ENCODE data around the gene C2orf92.

Gene C2orf92

DNA sequence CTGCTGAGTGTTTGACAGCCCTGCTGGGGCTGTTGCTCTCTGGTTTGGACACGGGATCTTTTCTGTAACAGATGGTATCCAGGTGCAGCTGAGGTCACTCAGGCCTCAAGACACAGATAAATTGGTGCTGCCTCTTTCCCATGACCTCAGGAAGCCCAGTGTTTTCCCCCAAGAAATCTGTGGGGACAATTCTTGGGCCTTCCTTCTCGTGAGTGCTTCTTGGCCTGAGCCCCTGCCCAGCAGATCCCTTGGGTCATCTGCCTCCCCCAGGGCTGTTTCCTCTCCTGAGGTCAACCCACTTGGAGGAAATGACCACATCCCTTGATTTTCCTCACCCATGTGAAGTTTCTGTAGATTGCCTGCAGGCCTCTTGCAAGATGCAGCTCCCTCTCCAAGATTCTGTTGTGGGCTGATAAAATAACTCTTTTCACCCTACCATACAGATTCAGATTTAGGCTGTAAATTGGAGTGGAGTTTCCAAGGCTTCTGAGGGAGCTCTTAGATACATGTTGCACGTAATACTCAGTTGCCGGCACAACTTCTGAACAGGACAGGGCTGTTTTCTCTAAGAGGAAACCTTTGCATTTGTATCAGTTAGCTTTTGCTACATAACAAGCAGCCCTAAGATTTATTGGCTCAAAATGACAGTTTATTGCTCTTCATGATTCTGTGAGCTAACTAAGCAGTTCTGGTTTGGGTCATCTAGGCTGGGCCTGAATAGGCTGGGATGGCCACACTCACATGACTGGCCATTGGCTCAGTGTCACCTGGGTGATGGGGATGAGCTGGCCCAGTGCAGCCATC lies 57.0 kb downstream of the C2orf92 start:
- no peak for DNase-seq (ENCODE audit: low read depth in 1 of 2, low spot score in 1 of 2)

DNA sequence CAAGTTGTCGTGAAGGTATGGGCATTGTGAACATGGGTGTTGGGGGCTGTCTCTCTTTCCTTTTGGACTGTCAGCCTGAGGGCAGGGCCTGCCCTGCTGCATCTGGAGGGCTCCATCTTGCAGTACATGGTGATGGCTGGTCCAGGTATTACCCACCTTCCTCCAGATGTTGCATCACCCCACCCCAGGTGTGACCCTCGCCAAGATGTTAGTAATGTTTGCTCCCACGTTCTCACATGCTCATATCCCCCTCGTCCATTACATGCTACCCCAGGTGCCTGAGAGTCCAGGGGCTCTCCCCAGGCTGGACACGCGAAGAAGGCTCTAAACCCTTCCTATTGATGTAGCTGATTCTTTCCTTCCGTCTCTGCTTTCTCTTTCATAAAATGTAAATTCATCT lies 57.8 kb downstream of the C2orf92 start:
- no peak for DNase-seq (ENCODE audit: low read depth in 1 of 2, low spot score in 1 of 2)

DNA sequence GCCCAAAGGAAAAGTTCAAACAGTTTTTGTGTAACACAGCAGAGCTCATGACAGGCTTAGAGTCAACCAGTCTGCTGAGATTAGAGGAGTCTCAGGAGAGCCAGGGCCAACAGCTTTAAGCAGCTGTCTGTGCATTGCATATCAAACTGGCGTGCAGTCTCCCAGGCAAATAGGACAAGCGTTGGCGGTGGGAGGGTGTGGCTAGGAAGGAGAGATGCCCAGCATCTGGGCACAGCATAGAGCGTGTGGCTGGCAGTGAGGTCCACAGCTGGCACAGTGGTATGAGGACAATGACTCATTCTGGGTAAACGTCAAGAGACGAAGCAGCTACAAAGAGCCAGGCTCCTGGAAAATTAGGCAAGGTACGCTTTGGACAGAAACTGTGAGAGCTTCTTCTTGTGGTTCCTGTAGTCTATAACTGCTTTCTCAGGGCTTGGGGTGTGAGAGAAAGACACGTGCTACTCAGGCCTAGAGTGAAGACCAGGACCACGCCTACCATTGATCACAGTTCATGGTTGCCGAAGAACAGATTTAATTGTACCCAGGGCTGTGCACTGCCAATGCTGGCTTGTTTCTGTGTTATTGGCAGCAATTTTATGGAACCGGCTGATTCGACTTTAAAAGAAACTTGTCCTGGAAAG lies 58.7 kb downstream of the C2orf92 start:
- no peak for DNase-seq (ENCODE audit: low read depth in 1 of 2, low spot score in 1 of 2)

- DNase-seq (ENCODE audit: low read depth in 1 of 2, low spot score in 1 of 2), result no peak
These were observed 60.7 kb downstream of the C2orf92 start for GRCh38 chr2:97730245-97730644.

- no peak for DNase-seq (ENCODE audit: low read depth in 1 of 2, low spot score in 1 of 2)
These were observed 61.9 kb downstream of the C2orf92 start for GRCh38 chr2:97731274-97732020.

- no peak for DNase-seq (ENCODE audit: low read depth in 1 of 2, low spot score in 1 of 2)
These were observed 63.2 kb downstream of the C2orf92 start for GRCh38 chr2:97732436-97733340.

DNA sequence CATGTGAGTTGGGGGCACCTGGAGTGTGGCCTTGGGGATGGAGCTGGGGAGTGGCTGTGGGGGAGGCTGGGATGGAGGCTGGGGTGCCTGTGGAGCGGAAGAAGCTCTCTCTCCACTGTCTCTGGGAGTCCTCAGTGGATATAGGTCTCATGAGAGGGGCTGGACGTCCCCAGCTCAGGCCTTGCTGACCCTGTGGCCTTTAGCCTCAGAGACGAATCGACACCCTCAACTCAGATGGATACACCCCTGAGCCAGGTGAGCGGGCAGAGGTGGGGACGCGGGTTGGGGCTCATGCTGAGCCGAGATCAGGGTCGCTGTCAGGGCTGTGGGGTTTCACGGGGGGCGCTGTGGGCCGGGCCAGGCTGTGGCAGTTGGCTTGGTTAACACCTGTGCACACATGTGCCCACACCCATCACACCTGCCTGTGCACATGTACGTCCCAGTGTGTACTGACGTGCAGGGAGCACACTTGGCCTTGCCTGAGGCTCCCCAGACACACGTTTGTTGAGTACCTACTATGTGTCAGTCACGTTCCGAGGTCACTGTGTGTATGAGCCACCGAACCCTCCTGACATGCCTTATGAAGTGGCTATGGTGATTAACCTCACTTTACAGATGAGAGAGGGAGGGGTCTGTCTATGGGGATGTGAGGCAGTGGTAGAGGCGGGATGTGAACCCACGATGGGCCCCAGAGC lies 64.0 kb downstream of the C2orf92 start:
- DNase-seq (ENCODE audit: low read depth in 1 of 2, low spot score in 1 of 2), result no peak

DNA sequence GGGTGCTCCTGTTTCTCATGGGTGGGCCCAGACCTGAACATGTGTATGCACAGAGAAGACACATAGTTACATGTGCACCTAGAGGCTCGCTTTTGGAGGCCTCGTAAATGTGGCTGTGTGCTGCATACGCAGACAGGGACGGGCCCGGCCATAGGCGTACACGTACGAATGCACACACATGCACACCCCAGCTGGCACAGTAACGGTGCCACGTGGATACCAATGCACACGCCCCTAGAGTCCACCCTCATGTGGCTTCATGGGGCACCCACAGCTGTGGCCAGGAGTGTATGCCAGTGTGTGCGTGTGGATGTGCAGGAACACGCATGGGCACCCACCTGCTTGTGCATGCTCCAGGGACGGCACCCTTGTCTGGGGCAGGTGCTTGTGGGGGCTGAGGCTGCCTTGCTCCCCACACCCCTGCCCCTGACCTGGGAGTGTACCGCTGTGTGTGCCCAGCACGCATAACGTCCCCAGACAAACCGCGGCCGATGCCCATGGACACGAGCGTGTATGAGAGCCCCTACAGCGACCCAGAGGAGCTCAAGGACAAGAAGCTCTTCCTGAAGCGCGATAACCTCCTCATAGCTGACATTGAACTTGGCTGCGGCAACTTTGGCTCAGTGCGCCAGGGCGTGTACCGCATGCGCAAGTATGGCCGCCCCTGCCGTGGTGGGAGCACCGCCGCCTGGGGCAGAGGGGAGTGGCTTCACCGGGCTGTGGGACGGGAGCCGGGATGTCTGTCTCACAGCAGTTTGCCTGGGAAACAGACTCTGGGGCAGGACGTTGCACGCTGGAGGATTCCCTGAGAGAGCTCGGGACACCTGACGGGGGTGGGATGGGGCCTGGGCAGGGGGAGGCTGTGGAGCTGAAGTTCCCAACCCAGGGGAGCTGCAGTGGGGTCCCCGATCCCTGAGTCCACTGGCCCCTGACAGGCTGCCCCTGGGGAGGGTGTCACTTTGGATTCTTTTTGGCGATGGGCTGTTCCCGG lies 64.8 kb downstream of the C2orf92 start:
- no peak for DNase-seq (ENCODE audit: low read depth in 1 of 2, low spot score in 1 of 2)

DNA sequence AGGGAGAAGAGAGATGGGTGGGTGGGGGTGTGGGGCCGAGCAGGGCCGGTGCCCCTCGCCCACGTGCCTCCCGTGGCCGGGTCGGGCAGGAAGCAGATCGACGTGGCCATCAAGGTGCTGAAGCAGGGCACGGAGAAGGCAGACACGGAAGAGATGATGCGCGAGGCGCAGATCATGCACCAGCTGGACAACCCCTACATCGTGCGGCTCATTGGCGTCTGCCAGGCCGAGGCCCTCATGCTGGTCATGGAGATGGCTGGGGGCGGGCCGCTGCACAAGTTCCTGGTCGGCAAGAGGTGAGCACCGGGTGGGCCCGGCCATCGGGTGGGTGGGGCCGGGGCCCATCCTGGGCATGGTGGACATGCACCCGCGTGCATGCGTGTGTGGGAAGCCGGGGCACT lies 65.6 kb downstream of the C2orf92 start:
- DNase-seq (ENCODE audit: low read depth in 1 of 2, low spot score in 1 of 2), result no peak

DNA sequence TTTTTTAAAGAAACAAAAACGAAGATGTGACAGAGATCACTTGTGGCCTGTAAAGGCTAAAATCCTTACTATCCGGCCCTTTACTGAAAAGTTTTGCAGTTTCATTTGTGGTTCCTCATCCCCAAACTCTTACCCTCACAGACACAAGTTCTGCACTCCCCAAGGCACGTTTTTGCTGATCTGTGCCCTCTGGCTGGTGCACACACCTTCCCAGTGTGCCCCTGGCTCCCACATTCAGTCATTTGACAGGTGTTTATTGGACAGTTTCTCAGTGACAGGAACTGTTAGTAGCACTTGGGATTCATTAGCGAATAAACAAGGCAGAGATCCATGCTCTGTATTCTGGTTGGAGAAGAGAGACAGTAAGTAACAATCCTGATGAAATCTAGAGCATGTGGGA lies 66.7 kb downstream of the C2orf92 start:
- no peak for DNase-seq (ENCODE audit: low read depth in 1 of 2, low spot score in 1 of 2)

DNA sequence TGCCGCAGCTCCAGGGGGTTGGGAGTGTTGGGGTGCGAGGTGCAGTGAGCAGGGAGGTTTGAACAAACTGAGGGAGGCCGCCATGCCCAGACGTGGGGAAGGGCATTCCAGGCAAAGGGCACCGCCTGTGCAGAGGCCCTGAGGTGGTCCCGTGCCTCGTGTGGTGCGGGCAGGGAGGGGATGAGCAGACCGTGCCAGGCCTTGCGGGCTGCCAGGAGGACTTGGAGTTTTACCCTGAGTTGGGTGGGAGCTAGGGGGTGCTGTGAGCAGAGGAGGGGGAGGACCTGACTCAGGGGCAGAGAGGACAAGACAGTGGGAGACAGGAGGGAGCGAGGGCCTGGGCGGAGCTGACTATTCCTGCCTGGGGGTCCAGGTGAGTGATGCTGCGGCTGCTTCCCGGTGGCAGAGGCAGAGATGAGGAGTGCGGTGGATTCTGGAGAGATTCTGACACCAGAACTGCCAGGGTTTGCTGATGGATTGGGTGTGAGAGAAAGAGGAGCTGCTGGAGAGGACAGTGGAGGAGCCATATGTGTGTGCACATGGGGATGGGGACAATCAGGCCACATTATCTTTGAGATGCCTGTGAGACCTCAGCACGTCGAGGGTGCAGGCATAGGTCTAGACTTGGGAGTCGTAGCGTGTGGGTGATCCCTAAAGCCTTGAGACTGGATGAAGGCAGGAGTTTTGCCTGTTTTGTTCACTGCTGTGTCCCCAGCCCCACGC lies 67.3 kb downstream of the C2orf92 start:
- no peak for DNase-seq (ENCODE audit: low read depth in 1 of 2, low spot score in 1 of 2)

- no peak for DNase-seq (ENCODE audit: low read depth in 1 of 2, low spot score in 1 of 2)
These were observed 68.1 kb downstream of the C2orf92 start for GRCh38 chr2:97737421-97738178.

DNA sequence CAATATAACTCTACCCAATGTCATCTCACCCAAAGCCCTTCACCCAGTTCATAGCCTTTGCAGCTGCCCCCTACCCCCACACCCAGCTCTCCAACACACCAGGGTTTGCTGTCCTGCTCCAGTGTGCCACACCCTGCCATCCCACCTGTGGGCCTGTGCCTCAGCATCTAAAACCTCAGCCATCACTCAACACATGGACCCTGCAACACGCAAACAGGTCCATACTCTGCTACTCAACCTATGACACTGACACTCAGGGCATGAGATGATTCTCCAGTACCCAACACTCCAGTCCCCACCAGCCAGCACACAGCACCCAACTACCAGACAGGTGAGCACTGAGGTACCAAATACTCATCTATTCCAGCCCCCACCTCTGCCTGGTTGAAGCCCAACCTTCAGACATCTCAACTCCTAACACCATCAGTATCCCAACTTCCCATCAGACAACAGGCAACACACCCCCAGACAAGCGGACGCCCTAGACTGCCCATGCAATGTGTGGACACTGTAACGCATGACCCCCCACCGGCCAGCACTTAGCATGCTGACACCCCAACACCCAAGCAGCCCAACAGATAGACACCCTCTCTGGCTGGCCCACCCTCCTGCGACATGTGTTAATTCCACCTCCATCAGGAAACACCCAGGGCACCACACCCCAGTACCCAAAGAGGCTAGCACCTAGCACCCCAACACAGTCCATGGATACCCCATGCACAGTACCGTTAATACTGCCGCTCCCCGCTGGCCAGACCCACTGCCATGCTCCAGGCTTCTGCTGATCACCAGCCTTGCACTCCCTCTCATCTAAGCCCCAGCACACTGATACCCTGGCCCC lies 68.9 kb downstream of the C2orf92 start:
- DNase-seq (ENCODE audit: low read depth in 1 of 2, low spot score in 1 of 2), result no peak

DNA sequence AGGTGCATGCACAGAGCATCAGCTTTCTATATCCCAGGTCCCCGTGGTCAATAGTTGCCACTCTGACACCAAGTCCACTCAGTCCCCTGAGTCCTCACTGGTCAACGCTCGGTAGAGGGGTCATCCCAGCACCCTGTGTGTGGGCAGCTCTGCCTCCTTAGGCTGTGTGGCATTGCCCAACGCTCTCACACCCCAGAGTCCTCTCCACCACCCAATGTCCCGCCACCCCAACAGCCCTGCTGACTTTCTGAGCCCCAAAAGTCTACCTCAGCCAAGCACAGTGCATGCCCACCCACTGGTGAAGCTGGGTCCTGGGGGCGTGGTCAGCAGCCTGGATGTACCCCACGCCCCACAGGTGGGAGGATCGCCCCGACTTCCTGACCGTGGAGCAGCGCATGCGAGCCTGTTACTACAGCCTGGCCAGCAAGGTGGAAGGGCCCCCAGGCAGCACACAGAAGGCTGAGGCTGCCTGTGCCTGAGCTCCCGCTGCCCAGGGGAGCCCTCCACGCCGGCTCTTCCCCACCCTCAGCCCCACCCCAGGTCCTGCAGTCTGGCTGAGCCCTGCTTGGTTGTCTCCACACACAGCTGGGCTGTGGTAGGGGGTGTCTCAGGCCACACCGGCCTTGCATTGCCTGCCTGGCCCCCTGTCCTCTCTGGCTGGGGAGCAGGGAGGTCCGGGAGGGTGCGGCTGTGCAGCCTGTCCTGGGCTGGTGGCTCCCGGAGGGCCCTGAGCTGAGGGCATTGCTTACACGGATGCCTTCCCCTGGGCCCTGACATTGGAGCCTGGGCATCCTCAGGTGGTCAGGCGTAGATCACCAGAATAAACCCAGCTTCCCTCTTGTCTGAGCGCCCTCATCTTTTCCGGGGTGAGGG lies 69.7 kb downstream of the C2orf92 start:
- no peak for DNase-seq (ENCODE audit: low read depth in 1 of 2, low spot score in 1 of 2)

GRCh38 chr2:97739893-97740245 lies 70.4 kb downstream of the C2orf92 start:
- no peak for DNase-seq (ENCODE audit: low read depth in 1 of 2, low spot score in 1 of 2)

DNA sequence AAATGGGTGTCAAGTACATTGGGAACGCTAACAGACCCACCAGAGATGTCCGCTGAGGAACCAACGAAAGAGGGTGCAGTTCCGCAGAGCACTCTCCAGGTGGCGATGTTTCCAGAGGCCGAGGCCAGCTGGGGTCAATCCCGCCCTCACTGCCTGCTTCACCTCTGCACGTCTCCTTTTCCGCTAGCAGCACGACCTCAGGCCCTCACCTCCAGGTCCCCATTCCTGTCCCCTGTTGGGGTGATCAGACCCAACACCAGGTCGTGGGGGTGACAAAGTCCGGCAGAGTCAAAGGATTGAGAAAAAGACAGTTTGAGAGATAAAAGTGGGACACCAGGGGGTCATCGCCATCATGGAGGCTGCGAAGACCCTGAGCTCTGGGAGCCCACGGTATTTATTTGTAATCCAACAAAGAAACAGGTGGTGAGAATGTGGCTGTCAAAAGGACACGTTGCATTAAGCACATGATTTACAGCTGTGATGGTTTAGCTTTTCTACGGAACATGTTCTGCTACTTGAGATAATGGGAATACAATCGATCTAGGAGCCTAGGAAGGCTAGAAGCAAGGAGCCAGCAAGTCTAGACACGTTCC lies 71.2 kb downstream of the C2orf92 start:
- no peak for DNase-seq (ENCODE audit: low read depth in 1 of 2, low spot score in 1 of 2)

All from activated T-helper 1 cell treated with anti-CD3 and anti-CD28 coated beads, Interleukin-2, amount 50 U/mL, for 16 hours (primary cell).